Measurements from ENCODE around the gene LY6G5B. TPM values are rescaled to one million over a fixed set of nuclear protein-coding genes. Genes with fewer than 3 reads are reported as not detected.
A peak's percentile ranks its signal among the peaks of the same experiment; 100 is the strongest.

The LY6G5B gene
- total and polyA plus RNA-seq, 2 donors (not counting 3 experiments of a cell fraction or from before 2014, with no cell fraction given) = 15.4 to 25.0 TPM

DNA sequence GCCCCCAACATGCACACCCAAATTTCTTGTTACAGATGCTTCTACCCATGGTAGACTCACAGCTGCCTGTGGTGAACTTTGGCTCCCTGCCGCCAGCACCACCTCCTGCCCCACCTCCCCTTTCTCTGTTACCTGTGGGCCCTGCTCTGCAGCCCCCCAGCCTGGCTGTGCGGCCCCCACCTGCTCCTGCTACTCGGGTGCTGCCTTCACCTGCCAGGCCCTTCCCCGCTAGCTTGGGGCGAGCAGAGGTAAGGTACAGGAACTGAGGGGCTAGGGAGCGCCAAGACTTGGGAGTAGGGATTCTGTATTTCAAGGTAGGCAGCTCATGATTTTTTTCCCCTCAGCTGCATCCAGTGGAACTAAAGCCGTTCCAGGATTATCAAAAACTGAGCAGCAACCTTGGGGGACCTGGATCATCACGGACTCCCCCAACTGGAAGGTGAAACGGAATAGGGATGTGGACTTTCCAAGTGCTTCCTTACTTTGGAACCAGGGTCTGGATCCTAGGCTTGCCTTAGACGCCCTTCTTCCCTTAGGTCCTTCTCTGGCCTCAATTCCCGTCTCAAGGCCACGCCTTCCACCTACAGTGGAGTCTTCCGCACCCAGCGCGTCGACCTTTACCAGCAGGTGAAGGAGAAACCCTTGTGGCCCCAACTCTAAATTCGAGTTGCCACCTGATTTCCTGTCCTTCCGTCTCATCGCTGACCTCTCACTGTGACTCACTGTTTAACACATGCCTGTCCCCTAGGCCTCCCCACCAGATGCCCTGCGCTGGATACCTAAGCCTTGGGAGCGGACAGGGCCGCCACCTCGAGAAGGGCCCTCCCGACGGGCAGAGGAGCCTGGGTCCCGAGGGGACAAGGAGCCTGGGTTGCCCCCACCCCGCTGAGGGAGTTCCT, 32.8 kb upstream of the LY6G5B start:
- peaks cover 3% of the 10 kb centered on the region for H4K20me1 ChIP-seq (replicated peaks; ENCODE audit: control insufficient read depth, extremely low read depth, insufficient read depth, low read length)
- no peak overlapping the region for H3K4me3 ChIP-seq (replicated peaks in 1 of 3; ENCODE audit: insufficient read depth in 1 of 3, low read depth in 1 of 3, low read length in 3 of 3)
- CTCF ChIA-PET = interaction anchor here (0.6 kb wide), 1 partner anchor 15 kb away, joined by 3 read pairs; the partner anchor contains the start of gene BAG6

More for the DNA sequence above, 32.8 kb upstream of the LY6G5B start:
- DNase-seq (ENCODE audit: low read depth, low spot score) (no peak), FAIRE-seq (no peak)
- intact Hi-C loops (cut with micrococcal nuclease) (no loop called here), dilution Hi-C loops (cut with MboI; ENCODE audit: extremely low pct_ligation_motif_present, low sequenced_read_pairs) (no loop called here)
- no peaks in the 10 kb centered on the region for H3K9me3 ChIP-seq (replicated peaks; ENCODE audit: control insufficient read depth, insufficient read depth, low read length)
- H3K9me1 ChIP-seq (replicated peaks; ENCODE audit: control insufficient read depth, extremely low read depth, insufficient read depth, low read length) = no peaks in the 10 kb centered on the region
- H3K27ac ChIP-seq (ENCODE audit: insufficient read depth, low read depth, low read length) = no peak overlapping the region
- peaks cover 12% of the 10 kb centered on the region for H3K79me2 ChIP-seq (ENCODE audit: control insufficient read depth, insufficient read depth, low read length)
- POLR2A ChIA-PET = no interaction called here
- H3K27me3 ChIP-seq (ENCODE audit: control insufficient read depth in 2 of 2, insufficient read depth in 2 of 2, low read length in 2 of 2) = no peaks in the 10 kb centered on the region
- H3K36me3 ChIP-seq (ENCODE audit: control insufficient read depth in 2 of 2, extremely low read depth in 1 of 2, insufficient read depth in 2 of 2, low read length in 2 of 2) = peaks cover 48 to 78% of the 10 kb centered on the region in 2 experiments
- H2AFZ ChIP-seq (ENCODE audit: low read depth, low read length) = no peak overlapping the region
- TSS peak; percentile 44 for BruUV-seq (replicated peaks)
- no peak overlapping the region for H3K9ac ChIP-seq (replicated peaks; ENCODE audit: extremely low read depth, insufficient read depth, low read length)
- no peak overlapping the region for H3K4me2 ChIP-seq (ENCODE audit: insufficient read depth, low read length)
- TF ChIP-seq EZH2 (IDR thresholded peaks at IDR 0.05; ENCODE audit: borderline replicate concordance, low read depth, low read length, severe bottlenecking) (no peak), JUN (IDR thresholded peaks at IDR 0.05; ENCODE audit: borderline replicate concordance, insufficient read depth, insufficient read length, low read depth) (no peak), FOS (IDR thresholded peaks at IDR 0.05; ENCODE audit: borderline replicate concordance, insufficient read depth, low read length) (no peak), MYC (IDR thresholded peaks at IDR 0.05; ENCODE audit: low read depth, low read length) (no peak), GATA2 (IDR thresholded peaks at IDR 0.05; ENCODE audit: insufficient read depth, insufficient read length, low read depth, low read length) (no peak), POLR2AphosphoS5 (IDR thresholded peaks at IDR 0.05; ENCODE audit: insufficient read depth, low read depth, low read length) (no peak), POLR2A (IDR thresholded peaks at IDR 0.05; ENCODE audit: low read depth, low read length) (no peak)
- TF ChIP-seq, protein P1, sequence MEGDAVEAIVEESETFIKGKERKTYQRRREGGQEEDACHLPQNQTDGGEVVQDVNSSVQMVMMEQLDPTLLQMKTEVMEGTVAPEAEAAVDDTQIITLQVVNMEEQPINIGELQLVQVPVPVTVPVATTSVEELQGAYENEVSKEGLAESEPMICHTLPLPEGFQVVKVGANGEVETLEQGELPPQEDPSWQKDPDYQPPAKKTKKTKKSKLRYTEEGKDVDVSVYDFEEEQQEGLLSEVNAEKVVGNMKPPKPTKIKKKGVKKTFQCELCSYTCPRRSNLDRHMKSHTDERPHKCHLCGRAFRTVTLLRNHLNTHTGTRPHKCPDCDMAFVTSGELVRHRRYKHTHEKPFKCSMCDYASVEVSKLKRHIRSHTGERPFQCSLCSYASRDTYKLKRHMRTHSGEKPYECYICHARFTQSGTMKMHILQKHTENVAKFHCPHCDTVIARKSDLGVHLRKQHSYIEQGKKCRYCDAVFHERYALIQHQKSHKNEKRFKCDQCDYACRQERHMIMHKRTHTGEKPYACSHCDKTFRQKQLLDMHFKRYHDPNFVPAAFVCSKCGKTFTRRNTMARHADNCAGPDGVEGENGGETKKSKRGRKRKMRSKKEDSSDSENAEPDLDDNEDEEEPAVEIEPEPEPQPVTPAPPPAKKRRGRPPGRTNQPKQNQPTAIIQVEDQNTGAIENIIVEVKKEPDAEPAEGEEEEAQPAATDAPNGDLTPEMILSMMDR (IDR thresholded peaks at IDR 0.05; ENCODE audit: extremely low read depth in 1 of 2, insufficient read depth in 1 of 2, low read depth in 1 of 2, low read length in 2 of 2) = no peak
- TF ChIP-seq, protein P2, sequence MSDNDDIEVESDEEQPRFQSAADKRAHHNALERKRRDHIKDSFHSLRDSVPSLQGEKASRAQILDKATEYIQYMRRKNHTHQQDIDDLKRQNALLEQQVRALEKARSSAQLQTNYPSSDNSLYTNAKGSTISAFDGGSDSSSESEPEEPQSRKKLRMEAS (IDR thresholded peaks at IDR 0.05; ENCODE audit: insufficient read depth, insufficient read length) = no peak
- no peaks in the 10 kb centered on the region for H3K4me1 ChIP-seq (ENCODE audit: control insufficient read depth, extremely low read depth, insufficient read depth, low read length)
